Measurements from ENCODE around the gene HNRNPA3. TPM values are rescaled to one million over a fixed set of nuclear protein-coding genes. Genes with fewer than 3 reads are reported as not detected.

Gene HNRNPA3
- total and polyA plus RNA-seq, 2 of the 13 experiments (the other 11 are each of a cell fraction or from before 2014, with no cell fraction given), result 73.3 to 97.7 TPM

- TF ChIP-seq DDIT3 (CRISPR knock-in tag; IDR thresholded peaks at IDR 0.05) (no peak), CAMTA2 (CRISPR knock-in tag; IDR thresholded peaks at IDR 0.05; ENCODE audit: borderline replicate concordance) (no peak), TARDBP (CRISPR knock-in tag; IDR thresholded peaks at IDR 0.05) (no peak)
Observed at GRCh38 chr2:177245010-177245422, 32.4 kb downstream of the HNRNPA3 start (continued).

GRCh38 chr2:177246000-177246399 is 33.4 kb downstream of the HNRNPA3 start:
- Histone ChIP-seq H3K9ac (ENCODE audit: insufficient read depth, low read depth, low read length) (no peak overlapping the region), H3K4me2 (ENCODE audit: low read depth, low read length) (no peak overlapping the region), H3K36me3 (replicated peaks in 1 of 2; ENCODE audit: control insufficient read depth in 1 of 2, insufficient read depth in 2 of 2, low read length in 2 of 2) (peaks cover 17 to 44% of the 10 kb centered on the region in 2 experiments), H3K27ac (ENCODE audit: extremely low read length, insufficient read depth, low read length) (peak overlapping the region; percentile 30), H4K20me1 (ENCODE audit: insufficient read depth, low read length) (peaks cover 98% of the 10 kb centered on the region), H3K27me3 (ENCODE audit: control insufficient read depth in 1 of 2, insufficient read depth in 2 of 2, low read length in 2 of 2) (no peaks in the 10 kb centered on the region), H2AFZ (ENCODE audit: low read length) (no peak overlapping the region), H3K4me3 (replicated peaks in 1 of 3; ENCODE audit: insufficient read depth in 1 of 3, low read depth in 2 of 3, low read length in 3 of 3) (no peak overlapping the region), H3K4me1 (ENCODE audit: insufficient read depth, low read length) (peaks cover 94% of the 10 kb centered on the region), H3K79me2 (ENCODE audit: insufficient read depth, low read length) (peaks cover 98% of the 10 kb centered on the region), H3K9me3 (ENCODE audit: low read length) (no peaks in the 10 kb centered on the region)
- in situ Hi-C loops (cut with HindIII; ENCODE audit: extremely low pct_ligation_motif_present, low pct_unique_long_range_greater_than_20kb), result no loop called here
- no TSS peak for BruUV-seq (replicated peaks)
- WGBS (ENCODE audit: low lambda C conversion rate), result 48% methylated on average over 3 of the region's 3 CpGs
- ATAC-seq, result peak; percentile 3; the same call in 1 of the 3 replicates
- ChIA-PET CTCF (ENCODE audit: low intra/inter-chr PET ratio, low total read pairs) (no interaction called here), POLR2A (interaction anchor here (1.7 kb wide), 1 partner anchor 17 kb away, joined by 5 read pairs; no protein-coding TSS in a partner anchor)
- intact Hi-C loops (cut with micrococcal nuclease; ENCODE audit: unreplicated experiment), result no loop called here
- DNase-seq (ENCODE audit: low spot score), result no peak
- FAIRE-seq, result no peak
- 0 out of 2 replicates have a peak, but pooled peaks have one; percentile 31 for TF ChIP-seq BORCS8-MEF2B (CRISPR knock-in tag; IDR thresholded peaks at IDR 0.05)
- TF ChIP-seq ZNF160 (CRISPR knock-in tag; IDR thresholded peaks at IDR 0.05), result no peak
- no peak for TF ChIP-seq HNF1A (IDR thresholded peaks at IDR 0.05; ENCODE audit: low read depth)
- no peak for TF ChIP-seq HNF1A (CRISPR knock-in tag; IDR thresholded peaks at IDR 0.05; ENCODE audit: borderline replicate concordance)
- TF ChIP-seq PHF8 (CRISPR knock-in tag; IDR thresholded peaks at IDR 0.05), result no peak
- peak; percentile 93 for TF ChIP-seq RBM22 (optimal IDR thresholded peaks at IDR 0.05; ENCODE audit: low read length)
- TF ChIP-seq GFI1 (CRISPR knock-in tag; IDR thresholded peaks at IDR 0.05; ENCODE audit: borderline replicate concordance), result 0 out of 2 replicates have a peak, but pooled peaks have one; percentile 2
- no peak for TF ChIP-seq PTBP1 (IDR thresholded peaks at IDR 0.05; ENCODE audit: low read depth, low read length, poor library complexity, severe bottlenecking)
- no peak for TF ChIP-seq ETV5 (CRISPR knock-in tag; IDR thresholded peaks at IDR 0.05; ENCODE audit: borderline replicate concordance)
- no peak for TF ChIP-seq ZNF709 (CRISPR knock-in tag; IDR thresholded peaks at IDR 0.05)
- 0 out of 2 replicates have a peak, but pooled peaks have one; percentile 55 for TF ChIP-seq SSRP1 (CRISPR knock-in tag; IDR thresholded peaks at IDR 0.05)
- TF ChIP-seq EED (CRISPR knock-in tag; IDR thresholded peaks at IDR 0.05), result no peak
- TF ChIP-seq ZNF652 (CRISPR knock-in tag; IDR thresholded peaks at IDR 0.05; ENCODE audit: borderline replicate concordance, low read depth), result peak; percentile 77
- TF ChIP-seq POLR2G (IDR thresholded peaks at IDR 0.05; ENCODE audit: low read depth, low read length), result 0 out of 2 replicates have a peak, but pooled peaks have one; percentile 36

Data from HepG2 (cell line).